ENCODE results near the gene CAPRIN2.

Gene CAPRIN2, protein sequence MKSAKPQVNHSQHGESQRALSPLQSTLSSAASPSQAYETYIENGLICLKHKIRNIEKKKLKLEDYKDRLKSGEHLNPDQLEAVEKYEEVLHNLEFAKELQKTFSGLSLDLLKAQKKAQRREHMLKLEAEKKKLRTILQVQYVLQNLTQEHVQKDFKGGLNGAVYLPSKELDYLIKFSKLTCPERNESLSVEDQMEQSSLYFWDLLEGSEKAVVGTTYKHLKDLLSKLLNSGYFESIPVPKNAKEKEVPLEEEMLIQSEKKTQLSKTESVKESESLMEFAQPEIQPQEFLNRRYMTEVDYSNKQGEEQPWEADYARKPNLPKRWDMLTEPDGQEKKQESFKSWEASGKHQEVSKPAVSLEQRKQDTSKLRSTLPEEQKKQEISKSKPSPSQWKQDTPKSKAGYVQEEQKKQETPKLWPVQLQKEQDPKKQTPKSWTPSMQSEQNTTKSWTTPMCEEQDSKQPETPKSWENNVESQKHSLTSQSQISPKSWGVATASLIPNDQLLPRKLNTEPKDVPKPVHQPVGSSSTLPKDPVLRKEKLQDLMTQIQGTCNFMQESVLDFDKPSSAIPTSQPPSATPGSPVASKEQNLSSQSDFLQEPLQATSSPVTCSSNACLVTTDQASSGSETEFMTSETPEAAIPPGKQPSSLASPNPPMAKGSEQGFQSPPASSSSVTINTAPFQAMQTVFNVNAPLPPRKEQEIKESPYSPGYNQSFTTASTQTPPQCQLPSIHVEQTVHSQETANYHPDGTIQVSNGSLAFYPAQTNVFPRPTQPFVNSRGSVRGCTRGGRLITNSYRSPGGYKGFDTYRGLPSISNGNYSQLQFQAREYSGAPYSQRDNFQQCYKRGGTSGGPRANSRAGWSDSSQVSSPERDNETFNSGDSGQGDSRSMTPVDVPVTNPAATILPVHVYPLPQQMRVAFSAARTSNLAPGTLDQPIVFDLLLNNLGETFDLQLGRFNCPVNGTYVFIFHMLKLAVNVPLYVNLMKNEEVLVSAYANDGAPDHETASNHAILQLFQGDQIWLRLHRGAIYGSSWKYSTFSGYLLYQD

DNA sequence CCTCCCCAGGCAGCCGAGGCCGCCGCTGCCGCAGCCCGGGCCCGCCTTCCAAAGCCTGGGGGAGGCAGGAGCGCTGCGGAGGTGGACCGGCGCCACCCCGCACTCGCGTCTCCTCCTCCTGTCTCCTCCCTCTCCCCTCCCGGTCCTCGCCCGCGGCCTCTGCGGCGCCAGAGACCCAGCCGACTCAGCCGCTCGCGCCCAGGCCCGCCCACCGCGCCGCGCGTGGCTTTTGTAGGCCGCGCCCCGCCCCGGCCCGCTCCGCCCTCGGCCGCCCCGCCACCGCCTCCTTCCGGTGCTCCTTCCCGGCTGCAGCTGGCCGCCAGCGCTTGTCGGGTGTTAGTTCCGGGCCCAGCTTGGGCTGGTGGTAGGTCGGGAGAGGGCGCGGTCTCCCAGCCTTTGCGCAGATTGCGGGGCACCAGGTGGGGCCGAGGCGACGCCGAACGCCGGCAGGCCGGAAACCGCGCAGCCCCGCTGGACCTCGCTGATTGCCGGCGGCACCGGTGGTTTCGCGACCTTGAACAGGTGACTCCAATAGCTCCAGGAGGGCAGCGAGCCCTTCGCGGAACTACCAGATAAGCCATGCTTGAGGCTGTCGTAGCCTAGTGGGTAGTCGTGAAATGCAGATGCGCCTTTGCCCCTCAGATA lies at the start of gene CAPRIN2:
CAPRIN2 (minus strand) TSS at position 202 of the 645 bp plus-strand sequence. CDS start 1,431 bp downstream, outside the sequence.
- peak; percentile 93 for DNase-seq (ENCODE audit: low spot score)

DNA sequence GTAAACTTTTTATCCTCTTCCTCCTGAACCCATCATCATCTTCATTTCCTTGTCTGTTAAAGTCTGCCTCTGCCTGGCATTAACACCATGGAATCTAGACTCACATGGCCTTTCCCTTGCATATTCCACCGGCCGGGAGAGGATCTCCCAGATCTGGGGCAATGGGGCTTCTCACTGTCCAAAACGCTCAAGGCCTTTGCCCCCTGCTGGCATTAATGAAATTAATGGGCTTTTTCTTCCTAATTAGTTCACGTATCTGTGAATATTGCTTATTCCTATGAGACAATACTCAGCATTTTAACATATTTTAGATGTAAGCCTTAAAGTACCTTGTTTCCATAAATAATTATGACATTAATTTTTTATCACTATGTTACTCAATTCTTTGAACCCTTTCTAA lies 42.9 kb upstream of the CAPRIN2 start:
- no peak for DNase-seq (ENCODE audit: low spot score)

DNA sequence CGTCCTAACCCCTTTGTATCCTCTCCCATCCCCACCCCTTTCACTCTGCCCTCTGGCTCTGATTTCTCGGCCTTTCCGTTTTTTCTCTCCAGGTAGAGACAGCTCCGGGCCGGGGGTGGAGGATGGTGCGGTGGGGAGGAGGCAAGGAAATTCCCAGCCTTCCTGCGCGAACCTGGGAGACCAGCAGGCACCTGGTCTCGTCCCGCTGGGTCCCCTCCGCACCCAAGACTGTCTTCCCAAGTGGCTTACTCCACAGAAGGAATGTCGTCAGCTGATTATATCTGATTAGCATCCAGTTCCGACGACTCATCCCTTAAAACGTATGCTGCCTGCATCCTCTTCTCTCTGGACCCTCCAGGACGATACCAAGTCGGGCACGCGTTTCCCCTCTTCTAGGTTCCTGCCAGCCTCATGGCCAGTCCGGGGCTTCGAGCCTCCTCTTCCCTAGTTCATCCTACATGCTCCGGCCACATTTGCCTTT lies 42.2 kb upstream of the CAPRIN2 start:
- DNase-seq (ENCODE audit: low spot score) = no peak

DNA sequence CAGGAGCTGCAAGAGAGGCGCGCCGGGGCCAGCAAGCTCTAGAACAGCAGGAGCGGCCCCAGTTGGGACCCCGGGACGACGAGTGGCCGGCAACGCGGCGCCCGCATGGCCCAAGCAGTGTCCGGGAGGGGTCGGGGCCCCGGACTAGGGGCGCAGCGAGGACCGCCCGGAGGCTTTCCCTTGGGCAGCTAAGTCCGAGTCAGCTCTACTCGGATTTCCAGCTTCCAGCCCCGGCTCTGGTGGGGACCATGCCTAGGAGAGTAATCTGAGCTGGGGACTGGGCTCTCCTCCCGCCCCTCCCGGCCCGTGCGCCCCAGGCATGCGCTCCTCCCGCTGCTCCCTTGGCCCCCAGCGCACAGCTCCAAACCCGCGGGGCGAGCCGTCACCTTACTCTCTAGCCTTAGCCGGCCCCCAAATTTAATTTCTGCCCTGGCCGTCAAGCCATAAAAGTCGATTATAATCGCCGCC lies 41.6 kb upstream of the CAPRIN2 start:
- DNase-seq (ENCODE audit: low spot score) = no peak

DNA sequence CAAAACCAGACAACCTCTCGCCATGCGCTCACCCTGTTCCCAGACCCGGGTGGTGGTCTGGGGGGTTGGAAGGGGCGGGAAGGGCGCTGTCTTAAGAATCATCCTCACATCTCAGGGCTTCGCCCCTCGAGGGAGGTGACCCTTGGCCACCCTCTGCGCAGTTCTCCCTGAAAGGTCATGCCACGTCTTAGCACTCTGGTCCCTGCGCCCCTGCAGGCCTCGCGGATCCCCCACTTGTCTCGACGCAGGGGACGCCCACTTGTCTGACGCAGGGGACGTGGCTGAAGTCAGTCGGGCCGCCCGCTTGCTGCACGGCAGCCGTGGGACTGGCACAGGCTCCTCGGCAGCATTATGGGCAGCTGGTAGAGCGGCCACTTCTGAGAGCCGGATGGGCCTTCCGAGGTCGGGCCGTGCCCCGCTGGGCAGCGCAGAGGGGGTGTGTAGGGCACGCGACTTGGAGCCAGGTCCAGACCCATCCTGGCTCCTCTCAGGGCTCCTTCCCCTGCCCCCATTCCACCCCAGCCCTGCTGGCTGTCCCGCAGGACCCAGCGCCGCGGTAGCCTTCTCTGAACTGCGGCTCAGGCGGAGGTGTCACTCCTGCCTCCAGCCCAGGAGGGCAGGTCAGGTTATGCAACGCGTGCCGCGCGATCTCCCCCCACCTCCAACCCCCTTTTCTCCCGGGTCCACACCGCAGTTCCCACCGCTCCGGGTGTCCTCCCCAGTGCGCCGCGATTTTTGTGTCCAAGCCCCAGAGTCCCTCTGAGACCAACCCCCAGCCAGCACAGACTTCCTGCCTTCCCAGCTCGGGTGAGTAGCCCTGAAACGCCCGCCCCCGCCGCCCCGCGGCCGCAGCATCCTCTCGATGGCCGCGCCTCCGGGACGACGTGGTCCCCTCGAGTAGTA lies 40.9 kb upstream of the CAPRIN2 start:
- no peak for DNase-seq (ENCODE audit: low spot score)

DNA sequence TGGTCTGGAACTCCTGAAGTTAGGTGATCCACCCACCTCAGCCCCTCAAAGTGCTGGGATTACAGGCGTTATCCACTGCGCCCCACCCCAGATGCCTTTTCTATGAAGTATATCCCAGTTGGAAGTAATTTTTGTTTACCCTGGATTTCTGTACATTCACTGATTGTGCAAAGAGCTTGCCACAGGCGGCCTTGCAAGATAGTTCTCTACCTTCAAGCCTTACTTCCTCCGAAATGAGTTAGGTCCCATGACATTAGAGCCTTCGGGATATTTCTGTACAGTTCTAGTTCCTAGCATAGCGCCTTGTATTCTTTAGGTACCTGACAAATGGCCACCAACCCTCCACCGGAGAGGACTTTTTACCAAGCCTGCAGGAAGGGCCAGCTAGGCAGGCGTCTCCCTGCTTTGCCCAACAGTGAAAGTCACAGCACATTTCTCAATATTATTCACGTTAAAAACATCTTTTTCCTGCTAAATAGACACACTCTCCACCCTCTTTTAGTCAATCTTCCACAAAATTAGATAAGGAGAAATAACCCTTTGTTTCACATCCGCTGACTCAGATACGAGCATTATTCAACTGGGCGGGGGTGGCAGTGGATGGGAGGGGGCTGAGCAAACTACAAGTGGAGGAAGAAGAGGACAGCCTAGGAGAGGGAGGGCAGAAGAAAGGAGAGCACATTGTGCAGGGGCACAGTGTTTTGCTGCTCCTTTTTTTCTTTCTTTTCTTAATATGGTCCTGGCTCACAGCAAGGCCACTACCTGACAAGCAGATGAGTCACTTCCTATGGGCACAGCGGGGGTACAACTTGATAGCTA lies 40.0 kb upstream of the CAPRIN2 start:
- no peak for DNase-seq (ENCODE audit: low spot score)

DNA sequence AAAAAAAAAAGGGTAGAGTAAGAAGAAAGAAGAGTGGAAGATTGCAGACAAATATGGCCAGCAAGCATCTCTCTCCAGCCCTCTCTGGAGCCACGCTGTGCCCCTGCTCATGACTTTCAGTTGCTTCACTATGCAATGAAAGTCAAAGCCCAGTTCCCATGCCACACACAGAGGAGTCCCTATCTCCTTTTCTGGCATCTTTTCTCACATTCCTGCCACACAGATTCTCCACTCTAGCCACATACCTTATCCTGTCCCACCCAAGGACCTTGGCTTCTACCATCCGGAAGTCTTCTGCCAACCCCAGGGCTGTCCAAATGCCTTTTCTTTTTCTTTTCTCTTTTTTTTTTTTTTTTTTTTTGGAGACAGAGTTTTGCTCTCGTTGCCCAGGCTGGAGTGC lies 39.3 kb upstream of the CAPRIN2 start:
- no peak for DNase-seq (ENCODE audit: low spot score)

DNA sequence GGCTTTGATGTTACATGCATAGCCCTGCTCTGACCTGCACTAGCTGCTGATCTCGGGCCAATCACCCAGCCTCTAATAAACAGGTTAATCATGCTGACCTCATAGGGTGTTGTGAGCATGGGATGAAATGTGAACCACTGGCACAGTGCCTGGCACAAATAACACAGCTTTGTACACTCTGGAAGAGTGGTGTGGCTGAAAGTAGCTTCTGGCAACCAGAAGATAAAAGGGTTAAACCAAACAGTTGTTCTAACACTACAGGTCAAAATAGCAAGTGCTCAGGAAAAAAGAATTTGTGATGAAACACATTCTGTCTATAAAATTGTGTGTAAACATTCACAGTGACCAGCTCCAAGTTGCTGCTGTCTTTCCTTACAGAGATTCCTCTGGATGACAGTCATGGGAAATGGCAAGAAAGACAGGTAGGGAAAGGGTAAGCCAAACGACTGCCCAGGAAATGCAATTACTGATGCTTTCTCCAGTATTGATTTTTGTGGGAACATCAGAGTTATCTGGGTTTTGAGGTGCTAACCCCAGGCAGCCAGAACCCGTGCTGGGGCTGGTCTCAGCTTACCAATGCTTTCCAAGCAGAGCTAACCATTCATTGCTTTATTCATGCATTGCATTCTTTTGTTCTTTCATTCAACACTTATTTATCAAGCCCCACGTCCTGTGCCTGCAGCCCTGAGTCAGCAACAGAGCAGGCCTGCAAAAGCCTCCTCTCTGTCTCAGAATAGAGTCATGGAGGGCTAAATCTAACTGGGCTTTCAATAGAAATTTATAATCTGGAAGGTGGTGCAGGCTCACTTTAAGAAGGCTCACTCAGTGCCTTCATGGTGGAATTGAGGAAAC lies 38.1 kb upstream of the CAPRIN2 start:
- peak; percentile 46 for DNase-seq (ENCODE audit: low spot score)

DNA sequence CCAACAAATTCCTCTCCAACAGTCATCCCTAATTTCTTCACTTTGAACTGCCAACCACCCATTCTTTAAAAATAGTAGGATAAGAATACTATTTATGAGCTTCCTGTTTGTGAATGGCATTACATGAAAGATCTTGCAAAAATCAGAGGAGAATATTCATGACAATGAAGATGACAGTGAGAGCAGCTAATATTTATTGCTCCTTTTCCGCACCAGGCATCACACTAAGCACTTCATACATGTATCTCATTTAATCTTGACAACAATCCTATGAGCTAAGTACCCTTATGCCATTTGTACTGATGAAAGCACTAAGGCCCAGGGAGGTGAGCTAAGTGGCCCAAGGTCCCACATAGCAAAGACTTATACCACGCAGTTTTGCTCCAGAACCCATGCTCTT lies 37.3 kb upstream of the CAPRIN2 start:
- no peak for DNase-seq (ENCODE audit: low spot score)

DNA sequence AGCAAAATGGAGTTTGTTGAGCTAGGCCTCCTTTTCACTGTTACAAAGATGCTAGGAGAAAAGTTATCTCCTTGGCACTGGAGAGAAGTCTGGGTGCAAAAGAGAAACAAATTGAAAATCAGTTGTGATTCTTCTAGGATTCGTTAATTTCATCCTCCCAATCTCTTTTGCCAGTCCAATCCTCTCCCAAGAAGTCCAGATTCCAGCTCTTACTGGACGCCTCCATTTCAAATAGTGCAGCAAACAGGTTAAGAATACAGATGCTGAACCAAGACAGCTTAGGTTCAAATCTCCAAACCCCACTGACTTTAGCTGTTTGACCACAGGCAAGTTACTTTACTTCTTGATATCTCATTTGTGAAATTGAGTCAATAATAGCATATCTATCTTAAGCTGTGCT lies 34.0 kb upstream of the CAPRIN2 start:
- DNase-seq (ENCODE audit: low spot score) = no peak

DNA sequence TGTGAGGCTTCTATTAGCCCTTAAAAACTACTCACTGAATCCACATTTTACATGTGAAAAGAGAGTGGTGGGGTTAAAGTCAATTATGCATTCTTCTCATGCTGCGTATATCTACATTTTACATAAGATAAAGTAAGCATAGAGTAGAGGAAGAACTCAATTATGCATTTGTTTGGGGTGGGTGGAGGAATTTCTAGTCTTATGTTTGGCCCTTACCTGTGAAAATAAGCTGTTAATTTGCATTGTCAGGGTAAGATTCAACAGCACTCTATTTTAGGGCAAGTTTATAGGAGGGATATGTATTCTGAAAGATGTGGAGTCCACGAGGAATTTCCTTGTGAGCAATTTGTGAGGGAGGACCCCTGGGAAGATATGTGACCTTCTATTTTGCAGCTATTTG lies 30.9 kb upstream of the CAPRIN2 start:
- no peak for DNase-seq (ENCODE audit: low spot score)

DNA sequence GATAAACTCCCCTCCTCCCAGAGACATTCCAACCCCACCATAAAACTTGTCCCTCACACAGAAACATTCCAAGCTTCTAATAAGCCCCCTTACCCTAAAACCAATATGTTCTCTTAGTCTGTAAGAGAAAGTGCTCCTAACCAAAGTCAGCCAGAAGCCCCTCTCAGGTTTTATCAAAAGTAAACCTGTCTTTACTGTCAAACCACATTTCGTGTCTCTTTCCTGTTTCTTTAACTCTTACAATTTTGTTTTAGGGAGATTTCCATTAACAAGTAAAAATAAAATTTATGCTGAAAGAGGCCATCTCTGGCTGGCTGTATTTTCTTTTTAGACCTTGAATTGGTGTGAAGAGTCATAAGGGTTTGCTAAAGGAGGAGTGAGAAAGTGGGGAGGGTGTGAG lies 29.8 kb upstream of the CAPRIN2 start:
- no peak for DNase-seq (ENCODE audit: low spot score)

DNA sequence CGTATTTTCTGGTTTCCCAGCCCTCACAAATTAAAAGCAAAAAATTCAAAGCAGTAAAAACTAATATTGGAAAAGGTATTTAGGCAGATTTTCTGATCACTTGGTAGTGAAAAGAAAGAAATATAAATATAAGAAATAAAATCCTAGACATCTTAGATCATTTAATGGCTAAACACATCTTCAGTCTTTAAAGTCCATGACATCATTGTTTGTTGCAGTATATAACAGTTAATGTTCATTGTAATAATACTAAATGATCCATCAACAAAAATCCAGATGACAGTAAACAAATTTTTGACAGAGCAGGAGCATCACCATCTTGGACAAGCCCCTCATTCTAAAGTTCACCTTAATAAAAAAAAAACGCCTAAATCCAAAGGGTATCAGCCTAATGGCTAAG lies 29.2 kb upstream of the CAPRIN2 start:
- no peak for DNase-seq (ENCODE audit: low spot score)

DNA sequence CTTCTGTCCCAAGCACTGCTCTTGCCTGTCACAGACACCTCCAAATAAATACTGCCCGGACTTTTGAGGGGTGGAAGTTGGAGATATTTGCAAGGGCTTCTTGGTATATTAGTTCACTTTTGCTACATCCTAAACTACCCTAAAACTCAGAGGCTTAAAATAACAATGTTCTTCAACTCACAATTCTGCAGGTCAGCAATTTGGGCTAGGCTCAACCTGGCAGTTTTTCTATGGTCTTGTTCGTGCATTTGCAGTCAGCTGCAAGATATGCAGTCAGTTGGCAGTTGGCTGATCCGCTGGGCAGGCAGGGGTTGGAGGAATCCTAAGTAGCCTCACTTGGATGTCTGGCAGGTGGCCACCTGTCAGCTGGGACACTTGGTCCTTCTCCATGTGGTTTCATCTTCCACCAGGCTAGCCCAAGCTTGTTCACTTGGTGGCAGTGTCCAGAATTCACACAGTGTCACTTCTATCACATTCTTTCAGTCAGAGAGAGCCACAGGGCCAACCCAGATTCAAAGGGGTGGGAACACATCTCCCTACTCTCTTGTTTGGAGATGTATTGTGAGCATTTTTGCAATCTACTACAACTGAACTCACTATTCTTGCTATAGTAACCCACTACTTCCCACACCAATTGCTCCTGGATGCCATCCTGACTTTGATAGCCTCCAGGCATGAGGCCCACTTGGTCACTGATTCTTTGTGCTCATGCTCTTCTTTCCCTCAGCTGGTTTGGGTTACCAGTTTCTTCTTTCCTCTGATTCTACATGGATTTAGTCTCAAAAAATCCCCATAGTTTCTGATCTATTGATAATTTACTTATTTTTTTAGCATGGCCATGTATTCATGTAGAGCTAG lies 27.8 kb upstream of the CAPRIN2 start:
- DNase-seq (ENCODE audit: low spot score) = no peak

DNA sequence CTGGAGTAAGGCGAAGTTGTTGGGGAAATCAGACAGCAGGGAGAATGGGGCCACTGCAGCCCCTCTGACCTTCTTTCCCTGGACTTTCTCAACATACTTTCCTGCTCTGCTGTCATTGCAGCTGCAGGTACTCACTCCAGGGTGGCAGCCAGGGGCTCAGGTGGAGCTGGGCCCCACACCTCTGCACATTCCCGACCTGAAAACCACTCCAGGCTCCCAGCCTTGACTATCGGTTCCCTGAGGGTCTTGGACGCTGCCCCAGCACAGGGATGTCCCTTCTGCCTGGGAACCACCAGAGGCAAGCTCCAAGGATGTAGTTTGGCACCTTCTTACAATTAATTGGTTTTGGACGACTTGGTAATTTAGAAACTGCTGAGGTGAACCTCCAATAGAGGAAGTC lies 24.8 kb upstream of the CAPRIN2 start:
- DNase-seq (ENCODE audit: low spot score) = no peak

DNA sequence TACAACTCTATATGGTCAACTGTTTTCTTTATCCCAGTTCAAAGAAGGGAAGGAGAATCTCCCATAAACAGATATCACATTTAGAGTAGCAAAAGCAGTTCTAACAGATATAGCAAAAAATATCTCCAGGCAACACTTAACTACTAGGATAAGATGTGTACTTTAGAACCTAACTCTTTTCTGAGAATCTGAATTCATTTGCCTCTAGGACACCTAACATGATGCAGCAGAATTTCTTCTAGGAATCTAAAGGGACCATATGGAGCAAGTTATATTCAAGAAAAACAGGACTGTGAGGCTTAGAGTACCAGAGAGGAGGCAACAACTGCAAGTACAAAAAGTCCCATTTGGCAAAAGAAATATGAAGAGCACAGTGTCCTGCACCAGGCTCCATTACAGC lies 24.4 kb upstream of the CAPRIN2 start:
- no peak for DNase-seq (ENCODE audit: low spot score)

DNA sequence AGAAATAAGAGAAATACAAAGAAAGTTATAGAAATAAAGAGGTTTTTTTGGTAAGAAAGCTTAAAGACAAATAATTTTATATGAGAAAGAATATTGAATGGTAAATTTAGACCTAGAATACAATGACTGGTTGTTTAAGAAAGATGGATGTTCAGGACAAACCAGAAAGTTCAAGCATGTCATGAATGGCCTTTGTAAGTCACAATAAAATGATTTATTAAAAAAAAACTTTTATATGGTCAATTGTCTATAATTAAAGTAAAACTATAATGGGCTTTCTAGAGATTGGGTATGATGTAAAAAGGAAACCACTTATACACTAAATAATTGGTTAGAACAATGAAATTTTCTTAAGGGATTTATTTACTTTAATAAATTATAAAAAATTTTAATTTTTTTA lies 19.8 kb upstream of the CAPRIN2 start:
- DNase-seq (ENCODE audit: low spot score) = no peak

DNA sequence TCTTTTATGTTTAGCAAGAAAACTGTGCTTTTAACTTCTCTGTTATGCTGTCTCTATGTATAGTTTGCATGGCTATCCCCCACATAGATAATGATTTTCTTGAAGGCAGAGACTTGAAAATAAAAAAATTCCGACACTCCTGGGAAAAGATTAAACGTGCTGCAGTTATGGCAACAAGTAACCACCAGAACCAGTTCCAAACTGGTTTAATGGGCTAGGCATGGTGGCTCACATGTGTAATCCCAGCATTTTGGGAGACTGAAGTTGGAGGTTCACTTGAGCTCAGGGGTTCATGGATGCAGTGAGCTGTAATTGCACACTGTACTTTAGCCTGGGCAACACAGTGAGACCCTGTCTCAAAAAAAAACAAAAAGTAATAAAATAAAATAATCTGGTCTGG lies 15.1 kb upstream of the CAPRIN2 start:
- no peak for DNase-seq (ENCODE audit: low spot score)
